Stimulated activated CD4-positive, alpha-beta T cell treated with anti-CD3 and anti-CD28 coated beads, Interleukin-1b, Interleukin-23, amount 100 ng/mL, for 1 hour (primary cell): ENCODE data around the gene IMMP2L.
"Not testable (repeated sequence)": the region's sequence is repeated elsewhere in the genome, so short reads cannot be mapped to it uniquely, and the experiment has no call there.

ENCODE experiments used
- DNase-seq, 2 donors: peaks; one replicate each; pipeline ENCODE4 v3.0.0-alpha.2; 2020; ENCODE audit warnings: low read depth in 2 of 2

The IMMP2L gene

GRCh38 chr7:110750931-110751605, 811.2 kb downstream of the IMMP2L start:
- DNase-seq: no peak

GRCh38 chr7:110733221-110733620, 829.1 kb downstream of the IMMP2L start:
- no peak for DNase-seq

GRCh38 chr7:110724811-110725210, 837.5 kb downstream of the IMMP2L start:
- no peak for DNase-seq

GRCh38 chr7:110721395-110721794, 840.9 kb downstream of the IMMP2L start:
- no peak for DNase-seq

GRCh38 chr7:110720626-110721025, 841.7 kb downstream of the IMMP2L start:
- DNase-seq: no peak

- no peak for DNase-seq
Measured at GRCh38 chr7:110719741-110720140, 842.6 kb downstream of the IMMP2L start.

GRCh38 chr7:110718503-110719205, 843.6 kb downstream of the IMMP2L start:
- no peak for DNase-seq

- DNase-seq: no peak
Measured at GRCh38 chr7:110704225-110704624, 858.1 kb downstream of the IMMP2L start.

- DNase-seq: no peak
Measured at GRCh38 chr7:110698576-110698975, 863.7 kb downstream of the IMMP2L start.

GRCh38 chr7:110693344-110693743, 868.9 kb downstream of the IMMP2L start:
- DNase-seq: no peak

GRCh38 chr7:110688908-110689307, 873.4 kb downstream of the IMMP2L start:
- no peak for DNase-seq

GRCh38 chr7:110685899-110686298, 876.4 kb downstream of the IMMP2L start:
- DNase-seq: no peak

GRCh38 chr7:110681941-110682340, 880.4 kb downstream of the IMMP2L start:
- DNase-seq: no peak

- DNase-seq: no peak
Measured at GRCh38 chr7:110677405-110677804, 884.9 kb downstream of the IMMP2L start.

- no peak for DNase-seq
Measured at GRCh38 chr7:110676785-110677184, 885.5 kb downstream of the IMMP2L start.

GRCh38 chr7:110675383-110676103, 886.7 kb downstream of the IMMP2L start:
- DNase-seq: no peak

GRCh38 chr7:110673148-110673547, 889.1 kb downstream of the IMMP2L start:
- no peak for DNase-seq

GRCh38 chr7:110669410-110669809, 892.9 kb downstream of the IMMP2L start:
- no peak for DNase-seq

GRCh38 chr7:110664803-110665202, 897.5 kb downstream of the IMMP2L start:
- DNase-seq: no peak

GRCh38 chr7:110660637-110661036, 901.7 kb downstream of the IMMP2L start:
- not testable (repeated sequence) for DNase-seq

- no peak for DNase-seq
Measured at GRCh38 chr7:110650328-110650727, 912.0 kb downstream of the IMMP2L start.

- no peak for DNase-seq
Measured at GRCh38 chr7:110647266-110647665, 915.0 kb downstream of the IMMP2L start.

- DNase-seq: no peak
Measured at GRCh38 chr7:110646804-110647203, 915.5 kb downstream of the IMMP2L start.
